SH-SY5Y (cell line): ENCODE data around the gene TBL1X.

Source experiments
- GATA2 ChIP-seq: IDR thresholded peaks from 2 replicates; pipeline ENCODE4 v1.6.1; 2011; ENCODE audit warnings: mild to moderate bottlenecking, low read depth, low read length
- GATA3 ChIP-seq: IDR thresholded peaks from 2 replicates; pipeline ENCODE4 v1.6.1; 2011; ENCODE audit warnings: low read depth, mild to moderate bottlenecking, low read length, moderate library complexity

Gene TBL1X

DNA sequence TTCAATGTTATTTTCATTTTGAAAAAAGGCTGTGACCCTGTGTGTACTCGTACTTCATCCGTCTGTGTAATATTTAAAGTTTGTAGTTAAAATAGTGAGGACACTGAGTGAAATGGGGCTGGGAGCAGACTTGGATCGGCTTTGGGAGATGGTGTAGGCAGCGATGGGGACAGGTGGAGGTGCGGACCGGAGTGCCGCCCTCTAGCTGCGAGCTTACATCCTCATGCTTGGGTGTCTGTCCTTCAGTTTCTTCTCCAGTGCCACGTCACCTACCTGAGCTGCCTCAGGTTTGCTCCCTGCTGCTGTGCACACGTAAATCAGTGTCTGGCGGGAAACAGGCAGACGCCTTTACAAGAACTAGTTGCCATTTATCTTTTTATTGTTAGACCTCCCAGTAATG lies 154.7 kb downstream of the TBL1X start:
- no peak for TF ChIP-seq GATA3

DNA sequence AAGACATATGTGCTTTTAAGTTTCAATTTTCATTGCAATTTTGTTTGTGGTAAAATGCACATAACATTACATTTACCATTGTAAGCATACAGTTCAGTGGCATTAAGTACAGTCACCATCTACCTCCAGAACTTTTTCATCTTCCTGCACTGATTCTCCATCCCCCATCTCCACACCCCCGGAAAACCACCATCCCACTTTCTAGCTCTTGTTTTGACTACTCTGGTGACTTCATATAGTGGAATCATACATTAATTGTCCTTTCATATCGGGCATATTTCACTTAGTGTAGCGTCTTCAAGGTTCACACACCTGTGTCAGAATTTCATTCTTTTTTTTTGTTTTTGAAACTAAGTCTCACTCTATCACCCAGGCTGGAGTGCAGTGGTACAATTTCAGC lies 157.3 kb downstream of the TBL1X start:
- TF ChIP-seq GATA2 (no peak), GATA3 (no peak)

DNA sequence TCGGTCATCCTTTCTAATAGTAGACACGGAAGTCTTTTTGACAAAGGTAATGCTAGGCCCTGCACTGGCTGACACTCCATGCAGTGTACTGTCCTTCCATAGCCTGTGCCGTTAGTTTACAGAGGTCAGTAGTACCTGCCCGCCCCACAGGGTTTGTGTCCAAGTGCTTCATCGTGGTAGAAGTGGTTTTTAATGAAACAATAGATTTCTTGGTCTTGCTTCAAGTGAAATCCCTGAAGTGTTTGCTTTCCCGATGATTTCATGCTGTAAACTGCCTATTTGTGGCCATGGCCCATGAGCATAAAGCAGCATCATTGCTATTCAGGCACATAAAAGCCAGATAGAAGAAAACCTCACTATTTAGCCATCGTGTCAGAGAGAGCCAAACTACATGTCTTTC lies 161.5 kb downstream of the TBL1X start:
- TF ChIP-seq GATA3 (no peak), GATA2 (no peak)

DNA sequence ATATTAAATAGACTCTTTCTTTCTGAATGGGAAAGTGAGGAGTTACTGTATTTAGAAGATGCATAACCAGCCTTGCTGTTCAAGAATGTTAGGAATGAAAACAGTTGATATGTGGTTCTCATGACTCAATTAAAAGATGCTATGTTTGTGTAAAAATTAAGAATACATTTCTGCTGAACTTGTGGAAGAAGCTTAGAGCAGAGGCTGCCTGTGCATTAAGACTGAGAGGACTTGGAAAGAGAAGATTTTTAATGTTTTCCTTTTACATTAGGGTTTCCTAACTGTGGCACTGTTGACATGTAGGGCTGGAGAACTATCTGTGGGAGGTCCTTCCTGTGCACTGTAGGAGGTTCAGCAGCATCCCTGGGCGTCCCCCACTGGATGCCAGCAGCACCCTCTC lies 163.1 kb downstream of the TBL1X start:
- TF ChIP-seq GATA2 (no peak), GATA3 (no peak)

DNA sequence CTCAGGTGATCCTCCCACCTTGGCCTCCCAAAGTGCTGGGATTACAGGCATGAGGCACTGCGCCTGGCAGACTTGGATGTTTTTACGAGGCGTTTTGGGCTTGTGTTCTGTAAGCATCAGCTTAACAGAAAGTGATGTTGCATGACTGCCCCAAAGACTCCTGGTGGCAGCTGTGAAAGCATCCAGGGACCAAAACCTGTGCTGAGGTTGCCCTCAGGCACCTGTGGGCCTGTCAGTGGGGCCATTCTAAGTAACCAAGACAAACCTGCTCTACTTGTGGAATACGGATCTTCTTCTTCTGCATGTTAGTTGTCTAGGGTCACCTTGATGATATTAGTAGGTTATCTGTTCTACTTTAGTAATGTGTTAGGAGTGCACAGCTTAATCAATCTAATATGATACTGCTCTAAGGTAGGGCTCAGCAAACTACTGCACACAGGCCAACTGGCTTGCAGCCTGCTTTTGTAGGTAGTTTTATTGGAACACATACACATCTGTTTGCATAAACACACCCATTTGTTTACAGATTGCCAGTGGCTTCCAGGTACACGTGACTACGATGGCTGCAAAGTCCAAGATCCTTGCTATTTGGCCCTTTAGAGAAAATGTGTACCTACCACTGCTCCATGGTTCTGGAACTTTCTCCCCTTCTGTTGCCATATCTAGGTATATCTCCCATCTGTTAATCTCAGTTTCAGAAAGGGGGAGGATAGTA lies 164.1 kb downstream of the TBL1X start:
- TF ChIP-seq GATA3 (no peak), GATA2 (no peak)

DNA sequence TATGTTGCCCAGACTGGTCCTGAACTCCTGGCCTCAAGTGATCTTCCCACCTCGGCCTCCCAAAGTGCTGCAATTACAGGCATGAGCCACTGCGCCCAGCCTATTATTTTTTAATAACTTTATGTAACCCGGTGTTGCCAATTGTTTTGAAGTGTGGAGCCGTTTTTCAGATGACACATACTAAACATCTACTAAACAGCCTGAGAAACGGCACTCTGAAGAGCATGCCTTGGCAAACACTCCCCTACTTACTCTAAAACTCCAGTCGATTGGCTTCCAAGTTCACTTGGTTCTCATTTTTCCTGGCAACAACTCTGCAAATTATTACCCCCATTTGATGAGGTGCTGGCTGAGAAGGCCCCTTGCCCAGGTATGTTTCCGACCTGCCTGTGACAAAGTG lies 169.7 kb downstream of the TBL1X start:
- TF ChIP-seq GATA2 (no peak), GATA3 (no peak)

DNA sequence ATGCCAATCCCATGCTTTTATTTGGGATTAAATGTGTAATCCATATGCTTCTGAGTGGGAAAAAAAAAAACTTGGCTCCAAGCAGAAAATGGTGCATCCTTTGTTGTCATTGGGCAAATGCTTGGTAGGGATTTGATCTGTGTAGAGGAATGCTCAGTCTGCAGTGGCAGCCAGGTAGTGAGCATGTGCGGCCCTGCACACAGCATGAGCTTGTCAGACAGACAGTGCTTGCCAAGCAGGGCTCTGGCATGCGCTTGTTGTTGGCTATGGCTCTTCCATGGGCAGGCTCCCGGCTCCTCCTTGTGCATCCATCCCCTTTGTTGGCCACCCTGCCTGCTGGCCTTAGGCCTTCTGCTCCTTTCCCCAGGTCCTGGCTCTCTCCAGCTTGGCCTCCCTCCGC lies 170.5 kb downstream of the TBL1X start:
- no peak for TF ChIP-seq GATA3
- TF ChIP-seq GATA2 = no peak

DNA sequence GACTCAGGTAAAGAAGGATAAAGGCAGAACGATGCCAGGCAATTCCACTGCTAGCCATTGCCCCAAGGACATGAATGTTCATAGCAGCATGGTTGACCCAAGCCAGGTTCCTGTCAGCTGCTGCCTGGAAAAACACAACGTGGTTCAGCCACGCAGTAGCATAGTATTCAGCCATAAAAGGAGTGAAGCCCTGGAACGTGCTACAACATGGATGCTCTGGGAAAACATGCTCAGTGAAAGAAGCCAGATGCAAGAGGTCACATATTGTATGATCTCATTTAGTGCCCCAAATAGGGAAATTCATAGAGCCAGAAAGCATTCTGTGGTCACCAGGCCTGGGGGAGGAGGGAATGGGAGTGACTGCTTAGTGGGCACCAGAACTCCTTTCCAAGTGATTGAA lies 170.9 kb downstream of the TBL1X start:
- no peak for TF ChIP-seq GATA2
- TF ChIP-seq GATA3 = no peak

DNA sequence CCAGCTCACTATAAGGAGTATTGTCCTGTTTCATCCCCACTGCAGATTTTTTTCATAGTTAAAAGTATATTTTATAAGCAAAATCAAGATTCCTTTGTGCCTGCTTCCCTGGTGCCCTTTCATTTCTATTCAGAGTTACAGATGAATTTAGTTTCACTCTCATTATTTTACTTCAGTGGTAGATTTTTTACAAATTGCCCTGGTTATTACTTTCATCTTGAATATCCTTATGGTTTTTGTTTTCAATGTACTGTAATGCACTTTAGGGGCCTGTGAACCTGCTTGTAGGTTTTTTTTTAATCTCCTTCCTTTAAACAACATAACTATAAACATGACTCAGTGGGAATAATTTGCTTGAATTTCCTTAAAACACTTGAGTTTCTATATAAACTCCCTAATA lies 174.0 kb downstream of the TBL1X start:
- TF ChIP-seq GATA2 = no peak
- no peak for TF ChIP-seq GATA3

DNA sequence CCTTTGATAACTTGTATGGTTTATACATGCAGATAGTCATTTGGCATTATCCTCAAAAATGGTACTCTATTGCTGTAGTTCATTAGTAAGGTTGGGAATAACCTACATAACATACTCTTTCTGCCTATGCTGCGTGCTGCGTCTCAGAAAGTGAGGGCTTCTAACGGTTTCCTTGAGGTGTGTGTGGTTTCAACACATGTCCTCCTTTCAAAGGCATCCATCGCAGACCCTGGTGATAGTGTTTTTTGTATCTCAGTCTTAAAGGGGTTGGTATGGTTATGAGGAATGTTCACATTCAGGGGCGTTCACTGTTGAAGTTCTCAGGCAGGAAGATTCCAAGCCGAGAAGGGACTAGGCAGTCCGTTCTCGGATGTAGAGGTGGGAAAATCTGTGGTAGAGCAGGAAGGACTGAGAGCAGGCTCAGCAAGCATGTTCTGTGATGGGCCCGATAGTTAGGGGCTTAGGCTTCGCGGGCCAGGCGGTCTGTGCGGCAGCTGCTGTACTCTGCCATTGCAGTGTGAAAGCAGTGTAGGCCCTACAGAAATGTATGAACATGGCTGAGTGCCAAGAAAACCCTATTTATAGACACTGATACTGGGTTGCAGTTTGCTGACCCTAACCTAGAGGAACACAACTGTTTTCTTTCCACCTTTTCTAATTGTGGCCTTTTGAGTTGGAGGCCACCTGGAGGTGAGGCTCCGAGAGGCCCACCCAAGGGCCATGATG lies 177.6 kb downstream of the TBL1X start:
- TF ChIP-seq GATA2 = no peak
- no peak for TF ChIP-seq GATA3

DNA sequence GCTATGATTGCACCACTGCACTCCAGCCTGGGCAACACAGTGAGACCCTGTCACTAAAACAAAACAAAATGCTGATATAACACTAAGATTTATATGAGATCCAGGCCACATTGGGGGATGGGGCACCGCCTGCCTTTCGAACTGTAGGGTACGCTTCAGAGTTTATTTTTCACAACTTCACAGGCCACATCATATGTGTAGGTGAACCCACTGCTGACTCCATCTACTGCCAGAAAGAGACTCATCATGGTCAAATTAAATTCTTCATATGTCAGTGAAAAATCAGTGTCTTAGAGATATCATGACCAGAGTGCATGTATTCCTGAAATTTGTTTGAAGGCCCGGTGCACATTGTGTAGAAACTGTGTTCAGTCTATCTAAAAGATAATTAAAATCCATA lies 178.9 kb downstream of the TBL1X start:
- no peak for TF ChIP-seq GATA3
- no peak for TF ChIP-seq GATA2

DNA sequence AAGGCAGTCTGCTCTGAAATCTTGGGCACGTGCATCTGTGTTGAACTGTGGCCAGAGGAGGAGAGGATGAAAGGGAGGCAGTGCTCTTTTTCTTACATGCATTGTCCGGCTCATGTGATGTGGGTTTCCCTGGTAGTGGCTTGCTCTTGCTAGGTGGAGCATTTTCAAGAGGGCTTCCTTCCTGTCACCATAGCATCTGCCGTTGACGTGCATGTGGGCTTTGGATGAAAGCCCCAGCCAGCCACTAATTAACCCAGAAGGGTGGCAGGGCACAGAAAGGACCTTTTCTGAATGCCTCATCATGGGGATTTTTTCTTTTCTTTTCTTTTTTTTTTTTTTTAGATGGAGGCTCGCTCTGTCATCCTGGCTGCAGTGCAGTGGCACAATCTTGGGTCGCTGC lies 179.5 kb downstream of the TBL1X start:
- TF ChIP-seq GATA2 (no peak), GATA3 (no peak)

DNA sequence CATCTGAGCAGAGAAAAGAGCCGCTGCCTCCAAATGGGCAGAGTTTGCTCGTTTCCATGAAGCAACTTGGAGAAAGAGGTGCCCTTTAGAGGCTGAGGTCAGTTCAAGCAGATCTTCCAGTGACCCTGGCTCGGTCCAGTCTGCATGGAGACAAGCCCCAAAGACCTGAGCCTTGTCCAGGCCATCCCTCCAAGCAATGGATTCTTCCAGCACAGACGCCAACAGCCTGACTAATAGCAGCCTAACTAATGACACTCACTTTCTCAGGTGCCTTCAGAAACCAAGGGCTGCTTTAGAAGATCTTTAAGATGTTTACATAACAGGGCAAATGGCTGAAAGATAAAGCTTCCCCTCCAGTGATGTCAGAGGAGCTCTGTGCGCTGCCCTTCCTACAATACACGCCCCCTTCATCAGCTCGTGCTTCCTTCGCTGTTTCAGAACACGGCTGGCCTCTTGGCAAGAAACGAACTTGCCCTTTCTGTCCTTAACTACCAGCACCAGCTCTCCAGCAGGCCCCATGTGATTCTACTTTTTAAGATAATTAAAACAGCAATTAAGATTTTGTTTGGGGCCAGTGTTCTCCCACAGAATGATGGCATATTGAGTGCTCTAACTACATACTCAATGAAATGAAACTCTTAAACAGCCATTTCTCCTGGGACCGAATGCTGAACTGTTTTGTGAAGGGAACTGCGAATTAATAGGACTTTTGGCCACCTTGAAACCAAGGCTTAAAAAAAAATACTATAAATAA lies 181.8 kb downstream of the TBL1X start:
- TF ChIP-seq GATA2 (no peak), GATA3 (no peak)

DNA sequence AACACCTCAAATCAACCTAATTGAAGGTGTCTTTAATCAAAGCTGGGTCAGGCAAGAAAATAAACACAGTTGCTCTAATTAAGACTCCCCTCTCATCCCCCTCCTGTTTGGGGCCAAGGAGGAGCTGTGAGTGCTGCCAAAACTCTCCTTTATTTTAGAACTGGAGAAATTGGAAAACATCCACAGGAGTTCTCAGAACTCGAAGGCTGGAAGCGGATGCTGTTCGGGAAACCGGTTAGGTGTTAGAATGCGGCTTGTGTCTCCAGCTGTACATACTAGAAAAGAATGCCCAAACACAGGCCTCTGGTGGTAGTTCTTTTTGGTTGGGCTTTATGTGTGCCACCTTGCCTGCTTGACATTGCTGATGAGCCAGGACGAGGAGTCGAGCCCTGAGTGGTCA lies 182.6 kb downstream of the TBL1X start:
- TF ChIP-seq GATA2 (no peak), GATA3 (no peak)

DNA sequence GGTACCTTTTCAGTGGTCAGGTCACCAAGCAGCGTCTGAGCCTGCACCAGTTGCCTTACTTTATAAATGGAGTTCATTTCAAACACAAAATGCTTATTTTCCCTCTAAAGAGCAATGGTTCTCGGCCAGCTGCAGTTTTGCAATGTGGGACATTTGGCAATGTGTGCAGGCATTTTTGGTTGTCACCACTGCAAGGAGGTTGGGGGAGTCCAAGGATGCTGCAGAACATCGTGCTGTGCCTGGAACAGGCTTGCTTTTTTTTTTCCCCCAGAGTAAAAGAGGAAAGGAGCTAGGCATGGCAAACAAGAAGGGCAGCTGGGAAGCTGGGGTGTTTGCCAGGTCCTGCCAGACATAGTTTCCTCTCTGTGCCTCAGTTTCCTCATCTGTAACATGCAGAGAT lies 185.2 kb downstream of the TBL1X start:
- TF ChIP-seq GATA3 = no peak
- no peak for TF ChIP-seq GATA2
